COLO668 (cell line): ENCODE results near the gene PHOX2A.

Experiments
- DNase-seq: peaks from one replicate; lab custom pipeline; 2025; ENCODE audit not compliant: unreplicated experiment; lab: John Stamatoyannopoulos, UW

Gene PHOX2A

GRCh38 chr11:72250661-72251464 is 6.9 kb upstream of the PHOX2A start:
- DNase-seq, result no peak

GRCh38 chr11:72249961-72250360 is 6.0 kb upstream of the PHOX2A start:
- DNase-seq, result no peak

GRCh38 chr11:72247584-72247983 is 3.6 kb upstream of the PHOX2A start:
- DNase-seq, result no peak

- no peak for DNase-seq
Measured at GRCh38 chr11:72245263-72245816, 1.4 kb upstream of the PHOX2A start.

GRCh38 chr11:72244361-72245262 is 636 bp upstream of the PHOX2A start:
- DNase-seq, result no peak

- no peak for DNase-seq
Measured at GRCh38 chr11:72243173-72244059, 560 bp downstream of the PHOX2A start.

- no peak for DNase-seq
Measured at GRCh38 chr11:72242141-72242540, 1.8 kb downstream of the PHOX2A start.

- no peak for DNase-seq
Measured at GRCh38 chr11:72241291-72241781, 2.6 kb downstream of the PHOX2A start.

- peak; percentile 30 for DNase-seq
Measured at GRCh38 chr11:72240461-72241290, 3.3 kb downstream of the PHOX2A start.

- peak; percentile 57 for DNase-seq
Measured at GRCh38 chr11:72239849-72240460, 4.0 kb downstream of the PHOX2A start.

- DNase-seq, result peak; percentile 57
Measured at GRCh38 chr11:72239313-72239848, 4.6 kb downstream of the PHOX2A start.

GRCh38 chr11:72238492-72239312 is 5.3 kb downstream of the PHOX2A start:
- DNase-seq, result no peak

GRCh38 chr11:72238040-72238450 is 5.9 kb downstream of the PHOX2A start:
- DNase-seq, result peak; percentile 46

GRCh38 chr11:72237112-72237931 is 6.7 kb downstream of the PHOX2A start:
- no peak for DNase-seq

- DNase-seq, result no peak
Measured at GRCh38 chr11:72236774-72237111, 7.2 kb downstream of the PHOX2A start.

GRCh38 chr11:72236083-72236697 is 7.8 kb downstream of the PHOX2A start:
- DNase-seq, result no peak
